ENCODE results near the gene POLR3A. TPM values are rescaled to one million over a fixed set of nuclear protein-coding genes. Genes with fewer than 3 reads are reported as not detected.

The POLR3A gene
- total RNA-seq, 2 donors from 2014 or later, result 17.5 to 18.7 TPM

- Histone ChIP-seq H3K27ac (no peak overlapping the region), H3K4me3 (no peak overlapping the region), H3K4me1 (replicated peaks) (peaks cover 4% of the 10 kb centered on the region), H3K27me3 (replicated peaks; ENCODE audit: insufficient read depth) (no peaks in the 10 kb centered on the region), H3K36me3 (no peaks in the 10 kb centered on the region), H3K9me3 (no peaks in the 10 kb centered on the region)
- TF ChIP-seq POLR2A (IDR thresholded peaks at IDR 0.05) (no peak), POLR2AphosphoS5 (IDR thresholded peaks at IDR 0.05) (no peak), CTCF (IDR thresholded peaks at IDR 0.05) (no peak)
- 93% methylated on average over 5 of the region's 5 CpGs for WGBS
- intact Hi-C loops (cut with DNase I), result no loop called here
- no peak for DNase-seq (ENCODE audit: low spot score)
Observed at GRCh38 chr10:77922055-77922454, 107.3 kb downstream of the POLR3A start.

DNA sequence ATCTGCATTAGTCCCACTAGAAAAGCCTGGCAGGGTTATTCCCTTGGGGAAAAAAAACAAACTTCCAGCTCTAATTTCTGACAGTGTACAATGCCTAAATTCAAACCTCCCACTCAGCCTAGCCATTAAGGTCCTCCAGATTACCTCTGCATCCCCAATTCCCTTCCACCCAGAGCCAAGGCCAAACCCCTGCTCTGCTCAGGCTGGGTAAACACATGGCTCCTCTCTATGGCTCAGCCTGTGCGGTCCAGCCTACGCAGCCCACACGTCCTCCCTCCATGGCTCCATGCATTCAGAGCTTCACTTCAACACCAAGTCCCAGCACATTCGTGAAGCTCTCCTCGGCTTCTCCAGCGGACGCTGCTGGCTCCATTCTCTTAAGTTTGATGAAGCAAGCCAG is 107.9 kb downstream of the POLR3A start:
- no peak for TF ChIP-seq POLR2A (IDR thresholded peaks at IDR 0.05)
- TF ChIP-seq POLR2AphosphoS5 (IDR thresholded peaks at IDR 0.05), result no peak
- TF ChIP-seq CTCF (IDR thresholded peaks at IDR 0.05), result no peak
- intact Hi-C loops (cut with DNase I), result no loop called here
- 62% methylated on average over 6 of the region's 7 CpGs for WGBS
- Histone ChIP-seq H3K9me3 (no peaks in the 10 kb centered on the region), H3K27ac (no peak overlapping the region), H3K4me1 (replicated peaks) (peaks cover 4% of the 10 kb centered on the region), H3K4me3 (no peak overlapping the region), H3K36me3 (no peaks in the 10 kb centered on the region), H3K27me3 (replicated peaks; ENCODE audit: insufficient read depth) (no peaks in the 10 kb centered on the region)
- no peak for DNase-seq (ENCODE audit: low spot score)

DNA sequence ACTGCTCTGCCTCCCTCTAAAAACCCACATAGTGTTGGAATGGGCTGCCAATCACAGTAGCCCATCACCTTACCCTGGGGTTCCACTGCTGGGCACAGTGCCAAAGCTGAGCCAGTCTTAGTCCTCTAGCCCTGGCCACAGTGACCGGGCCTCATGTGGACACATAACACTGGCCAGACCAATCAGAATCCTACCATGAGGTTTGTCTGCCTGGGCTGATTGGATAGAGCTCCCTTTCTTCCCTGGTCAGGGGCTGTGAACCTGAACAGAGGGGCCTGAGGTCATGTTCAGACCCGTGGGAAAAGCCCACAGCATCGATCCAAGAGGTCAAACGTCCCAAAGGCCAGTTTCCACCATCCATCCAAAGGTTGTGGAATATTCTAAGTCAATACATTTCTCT is 108.8 kb downstream of the POLR3A start:
- no peak for DNase-seq (ENCODE audit: low spot score)
- Histone ChIP-seq H3K36me3 (no peaks in the 10 kb centered on the region), H3K4me3 (no peak overlapping the region), H3K27me3 (replicated peaks; ENCODE audit: insufficient read depth) (no peaks in the 10 kb centered on the region), H3K9me3 (no peaks in the 10 kb centered on the region), H3K4me1 (replicated peaks) (peaks cover 4% of the 10 kb centered on the region), H3K27ac (no peak overlapping the region)
- 48% methylated on average over 4 of the region's 4 CpGs for WGBS
- TF ChIP-seq POLR2A (IDR thresholded peaks at IDR 0.05) (no peak), POLR2AphosphoS5 (IDR thresholded peaks at IDR 0.05) (no peak), CTCF (IDR thresholded peaks at IDR 0.05) (no peak)
- intact Hi-C loops (cut with DNase I), result no loop called here

- Histone ChIP-seq H3K27ac (no peak overlapping the region), H3K9me3 (no peaks in the 10 kb centered on the region), H3K36me3 (no peaks in the 10 kb centered on the region), H3K27me3 (replicated peaks; ENCODE audit: insufficient read depth) (no peaks in the 10 kb centered on the region), H3K4me1 (replicated peaks) (peaks cover 4% of the 10 kb centered on the region), H3K4me3 (no peak overlapping the region)
- TF ChIP-seq CTCF (IDR thresholded peaks at IDR 0.05) (no peak), POLR2A (IDR thresholded peaks at IDR 0.05) (no peak), POLR2AphosphoS5 (IDR thresholded peaks at IDR 0.05) (no peak)
- WGBS, result 63% methylated on average over 4 of the region's 4 CpGs
- intact Hi-C loops (cut with DNase I), result no loop called here
- no peak for DNase-seq (ENCODE audit: low spot score)
Observed at GRCh38 chr10:77919713-77920108, 109.6 kb downstream of the POLR3A start.

Small RNA genes lying within 50 kb of the gene (small RNA-seq; reads per million reads assigned to genes)
- 0 reads per million in 2 donors for gene RF00017

Other genes starting within 250 kb of the POLR3A start
- 100 to 1,000 TPM in 1 of 2 donors, 10 to 100 TPM in 1; 72.3 to 134 TPM for gene DLG5, start 102.8 kb downstream of the POLR3A start, total RNA-seq
- gene RPS24, start 4.3 kb upstream of the POLR3A start, total RNA-seq, result 1,000 to 10,000 TPM; 1,826 to 2,580 TPM

Data from prostate gland (tissue), 2 donors.